ENCODE data around the gene ZFP42. TPM values are rescaled to one million over a fixed set of nuclear protein-coding genes. Genes with fewer than 3 reads are reported as not detected.

The ZFP42 gene
- total and polyA plus RNA-seq, 2 of the 8 experiments (the other 6 are each of a cell fraction or from before 2014, with no cell fraction given) = 69.4 to 188 TPM

GRCh38 chr4:188043154-188043553, 47.6 kb downstream of the ZFP42 start:
- FAIRE-seq = no peak

More at GRCh38 chr4:188043154-188043553, 47.6 kb downstream of the ZFP42 start:
- no peak overlapping the region for H3K23ac ChIP-seq (ENCODE audit: insufficient read length)
- no peak overlapping the region for H2BK20ac ChIP-seq (ENCODE audit: low read length)
- H3K4me1 ChIP-seq (replicated peaks in 1 of 4; ENCODE audit: control insufficient read depth in 3 of 4, insufficient read depth in 4 of 4, low read length in 3 of 4) = peaks cover 0 to 4% (median 0%) of the 10 kb centered on the region in 4 experiments; a peak in 1 of 7 replicates
- no peak overlapping the region for H3K18ac ChIP-seq (ENCODE audit: extremely low read depth, low read length)
- no peak overlapping the region for H2BK120ac ChIP-seq (replicated peaks; ENCODE audit: low read depth, low read length)
- ChIA-PET POLR2A (ENCODE audit: partially characterized antibody) (interaction anchor here (0.6 to 1.1 kb wide), 2 partner anchors 30 to 105 kb away, joined by 3 to 6 read pairs; no protein-coding TSS in a partner anchor), CTCF (ENCODE audit: partially characterized antibody) (no interaction called here)
- no peak overlapping the region for H2BK15ac ChIP-seq (ENCODE audit: low read length)
- no peaks in the 10 kb centered on the region for H3K36me3 ChIP-seq (ENCODE audit: control insufficient read depth in 2 of 4, insufficient read depth in 4 of 4, low read length in 3 of 4)
- H3K27me3 ChIP-seq (replicated peaks in 1 of 4; ENCODE audit: control insufficient read depth in 3 of 4, extremely low read depth in 1 of 4, insufficient read depth in 3 of 4, low read length in 3 of 4) = no peaks in the 10 kb centered on the region
- no peaks in the 10 kb centered on the region for H3K9me3 ChIP-seq (ENCODE audit: insufficient read depth in 2 of 2, low read depth in 1 of 2, low read length in 1 of 2)
- no peaks in the 10 kb centered on the region for H3K79me2 ChIP-seq (ENCODE audit: control insufficient read depth in 1 of 2, insufficient read depth in 2 of 2, low read length in 2 of 2)
- H4K91ac ChIP-seq (replicated peaks; ENCODE audit: insufficient read length, low read length) = no peak overlapping the region
- no peak overlapping the region for H3K4me2 ChIP-seq (ENCODE audit: insufficient read depth in 1 of 2, low read depth in 2 of 2, low read length in 2 of 2)
- H3K9ac ChIP-seq (replicated peaks in 1 of 4; ENCODE audit: extremely low read depth in 1 of 4, low read depth in 3 of 4, low read length in 3 of 4) = no peak overlapping the region
- no peak for DNase-seq (ENCODE audit: low read depth in 1 of 2, low spot score in 2 of 2)
- H3K4me3 ChIP-seq (ENCODE audit: extremely low read depth in 1 of 4, insufficient read depth in 2 of 4, low read depth in 3 of 4, low read length in 4 of 4) = no peak overlapping the region
- no peaks in the 10 kb centered on the region for H3K79me1 ChIP-seq (ENCODE audit: low read depth, low read length)
- H4K20me1 ChIP-seq (replicated peaks in 1 of 2; ENCODE audit: control insufficient read depth in 1 of 2, insufficient read depth in 2 of 2, low read length in 2 of 2) = no peaks in the 10 kb centered on the region
- WGBS, 2 experiments (ENCODE audit: extremely low coverage in 1 of 2, insufficient coverage in 1 of 2, insufficient read length in 1 of 2, insufficient replicate concordance in 2 of 2, low coverage in 1 of 2, low lambda C conversion rate in 2 of 2, missing lambda C conversion rate in 1 of 2) = 90% methylated on average over 5 of the region's 5 CpGs; no CpG with 5 or more reads in 1 of the 2 experiments
- no peak overlapping the region for H4K5ac ChIP-seq (ENCODE audit: insufficient read length, low read depth, low read length)
- H4K8ac ChIP-seq (ENCODE audit: extremely low read depth, insufficient read depth, low read length) = no peak overlapping the region
- H3K4ac ChIP-seq (replicated peaks; ENCODE audit: insufficient read length, low read depth, low read length) = no peak overlapping the region
- no peak for TF ChIP-seq CBX8 (IDR thresholded peaks at IDR 0.05; ENCODE audit: borderline replicate concordance, low read depth, low read length)
- no peak for TF ChIP-seq GTF2F1 (IDR thresholded peaks at IDR 0.05; ENCODE audit: borderline replicate concordance, low read depth, low read length)
- no peak for TF ChIP-seq JUND (IDR thresholded peaks at IDR 0.05; ENCODE audit: low read length)
- no peak for TF ChIP-seq JUN (IDR thresholded peaks at IDR 0.05; ENCODE audit: low read depth, low read length)
- no peak for TF ChIP-seq EZH2 (IDR thresholded peaks at IDR 0.05; ENCODE audit: low read depth, low read length, severe bottlenecking)
- no peak for TF ChIP-seq E2F6 (IDR thresholded peaks at IDR 0.05)
- TF ChIP-seq MAX (IDR thresholded peaks at IDR 0.05) = no peak
- no peaks in the 10 kb centered on the region for H3K23me2 ChIP-seq (ENCODE audit: low read depth, low read length)
- H2BK5ac ChIP-seq (ENCODE audit: low read depth, low read length) = no peak overlapping the region
- H2BK12ac ChIP-seq (ENCODE audit: low read depth, low read length) = no peak overlapping the region
- no peak overlapping the region for H3K14ac ChIP-seq (ENCODE audit: insufficient read length)
- H3K56ac ChIP-seq (replicated peaks; ENCODE audit: insufficient read length, low read depth, low read length) = no peak overlapping the region
- no peak overlapping the region for H2AFZ ChIP-seq (ENCODE audit: low read length)
- no peak overlapping the region for H2AK5ac ChIP-seq (ENCODE audit: low read depth, low read length)
- H3K27ac ChIP-seq (ENCODE audit: low read depth, low read length) = no peak overlapping the region
